Upper lobe of left lung (tissue), 4 donors: ENCODE results near the gene MARCHF6.

Experiments used
- EP300 ChIP-seq, 4 donors: sonication (generic); formaldehyde crosslinking; IDR thresholded peaks; one replicate each; pipeline ENCODE4 v1.5.1; 2017; ENCODE audit warnings: antibody characterized with exemption in 4 of 4, control low read depth in 2 of 4
- POLR2A ChIP-seq, 4 donors: fragments of 450-650 bp; IDR thresholded peaks; one replicate each; pipeline ENCODE4 v1.5.1; 2016 to 2017; ENCODE audit warnings: antibody characterized with exemption in 4 of 4, mild to moderate bottlenecking in 2 of 4

GRCh38 chr5:10310066-10310779 lies 43.3 kb upstream of the MARCHF6 start:
- no peak for TF ChIP-seq EP300 (IDR thresholded peaks at IDR 0.05)
- no peak for TF ChIP-seq POLR2A (IDR thresholded peaks at IDR 0.05)
